Central memory CD8-positive, alpha-beta T cell (primary cell): ENCODE results near the gene INF2.

Experiments
- ATAC-seq: fragments of 150-1000 bp; cut with Tn5 transposase; replicated peaks from 2 replicates; pipeline ENCODE4 v1.10.0; 2022; ENCODE audit warnings: mild to moderate bottlenecking, moderate FRiP score, moderate number of reproducible peaks; ENCODE audit not compliant: poor library complexity, severe bottlenecking; ENCODE audit errors: extremely low read depth
- DNase-seq, 2 donors: peaks; one replicate each; pipeline ENCODE4 v3.0.0; 2021; ENCODE audit warnings: low spot score in 2 of 2
- H3K27ac Mint-ChIP-seq: one replicate; pipeline ENCODE4 v1.8.0; 2022; ENCODE audit warnings: low read depth, mild to moderate bottlenecking, moderate library complexity, mixed read lengths
- H3K27me3 Mint-ChIP-seq: one replicate; pipeline ENCODE4 v1.8.0; 2022; ENCODE audit warnings: mixed read lengths
- H3K36me3 Mint-ChIP-seq: one replicate; pipeline ENCODE4 v1.8.0; 2022; ENCODE audit warnings: mild to moderate bottlenecking, moderate library complexity, mixed read lengths; ENCODE audit not compliant: insufficient read depth
- H3K4me1 Mint-ChIP-seq: one replicate; pipeline ENCODE4 v1.8.0; 2022; ENCODE audit warnings: mixed read lengths
- H3K4me3 Mint-ChIP-seq: one replicate; pipeline ENCODE4 v1.8.0; 2022; ENCODE audit warnings: mild to moderate bottlenecking, moderate library complexity, mixed read lengths
- H3K9me3 Mint-ChIP-seq: one replicate; pipeline ENCODE4 v1.8.0; 2022; ENCODE audit warnings: mixed read lengths

INF2 gene

GRCh38 chr14:104707608-104708595, 18.5 kb downstream of the INF2 start:
- ATAC-seq (no peak), DNase-seq (no peak)
- H3K4me3 Mint-ChIP-seq: no peak overlapping the region
- peaks cover 5% of the 10 kb centered on the region for H3K4me1 Mint-ChIP-seq
- H3K9me3 Mint-ChIP-seq: no peaks in the 10 kb centered on the region
- no peaks in the 10 kb centered on the region for H3K27me3 Mint-ChIP-seq
- no peaks in the 10 kb centered on the region for H3K36me3 Mint-ChIP-seq
- H3K27ac Mint-ChIP-seq: no peak overlapping the region

GRCh38 chr14:104708606-104709268, 19.3 kb downstream of the INF2 start:
- Mint-ChIP-seq H3K27ac (no peak overlapping the region), H3K4me3 (no peak overlapping the region), H3K9me3 (no peaks in the 10 kb centered on the region), H3K36me3 (no peaks in the 10 kb centered on the region), H3K27me3 (no peaks in the 10 kb centered on the region), H3K4me1 (peaks cover 5% of the 10 kb centered on the region)
- DNase-seq (peak; percentile 49 to 66), ATAC-seq (peak; percentile 75)

GRCh38 chr14:104709387-104710039, 20.1 kb downstream of the INF2 start:
- Mint-ChIP-seq H3K4me3 (no peak overlapping the region), H3K9me3 (no peaks in the 10 kb centered on the region), H3K36me3 (no peaks in the 10 kb centered on the region), H3K27ac (no peak overlapping the region), H3K27me3 (no peaks in the 10 kb centered on the region), H3K4me1 (peaks cover 5% of the 10 kb centered on the region)
- DNase-seq: no peak
- ATAC-seq: no peak

GRCh38 chr14:104710071-104710735, 20.8 kb downstream of the INF2 start:
- Mint-ChIP-seq H3K9me3 (no peaks in the 10 kb centered on the region), H3K27me3 (no peaks in the 10 kb centered on the region), H3K4me3 (no peak overlapping the region), H3K27ac (peak overlapping the region; percentile 32), H3K4me1 (peaks cover 5% of the 10 kb centered on the region), H3K36me3 (no peaks in the 10 kb centered on the region)
- ATAC-seq (no peak), DNase-seq (no peak)

GRCh38 chr14:104712881-104713734, 23.7 kb downstream of the INF2 start:
- DNase-seq (no peak), ATAC-seq (no peak)
- Mint-ChIP-seq H3K4me3 (no peak overlapping the region), H3K9me3 (no peaks in the 10 kb centered on the region), H3K27ac (no peak overlapping the region), H3K36me3 (peaks cover 2% of the 10 kb centered on the region), H3K4me1 (peaks cover 5% of the 10 kb centered on the region), H3K27me3 (no peaks in the 10 kb centered on the region)

- Mint-ChIP-seq H3K4me1 (no peaks in the 10 kb centered on the region), H3K9me3 (no peaks in the 10 kb centered on the region), H3K36me3 (peaks cover 2% of the 10 kb centered on the region), H3K4me3 (no peak overlapping the region), H3K27ac (no peak overlapping the region), H3K27me3 (no peaks in the 10 kb centered on the region)
- no peak for DNase-seq
- no peak for ATAC-seq
These were observed 24.6 kb downstream of the INF2 start for GRCh38 chr14:104714066-104714465.

GRCh38 chr14:104714681-104715080, 25.3 kb downstream of the INF2 start:
- Mint-ChIP-seq H3K27me3 (no peaks in the 10 kb centered on the region), H3K4me1 (no peaks in the 10 kb centered on the region)

GRCh38 chr14:104715416-104715815, 26.0 kb downstream of the INF2 start:
- Mint-ChIP-seq H3K27ac (no peak overlapping the region), H3K36me3 (peaks cover 2% of the 10 kb centered on the region), H3K9me3 (no peaks in the 10 kb centered on the region), H3K4me3 (no peak overlapping the region), H3K4me1 (no peaks in the 10 kb centered on the region), H3K27me3 (no peaks in the 10 kb centered on the region)
- DNase-seq (no peak), ATAC-seq (no peak)

More at GRCh38 chr14:104714681-104715080, 25.3 kb downstream of the INF2 start:
- no peak overlapping the region for H3K4me3 Mint-ChIP-seq
- no peaks in the 10 kb centered on the region for H3K9me3 Mint-ChIP-seq
- peaks cover 2% of the 10 kb centered on the region for H3K36me3 Mint-ChIP-seq
- no peak overlapping the region for H3K27ac Mint-ChIP-seq
- DNase-seq (no peak), ATAC-seq (no peak)

GRCh38 chr14:104715871-104716270, 26.5 kb downstream of the INF2 start:
- ATAC-seq (no peak), DNase-seq (no peak)
- Mint-ChIP-seq H3K27me3 (no peaks in the 10 kb centered on the region), H3K4me1 (no peaks in the 10 kb centered on the region), H3K4me3 (no peak overlapping the region), H3K9me3 (no peaks in the 10 kb centered on the region), H3K36me3 (peaks cover 2% of the 10 kb centered on the region), H3K27ac (no peak overlapping the region)

GRCh38 chr14:104717137-104717536, 27.7 kb downstream of the INF2 start:
- Mint-ChIP-seq H3K4me1 (no peaks in the 10 kb centered on the region), H3K9me3 (no peaks in the 10 kb centered on the region), H3K4me3 (no peak overlapping the region), H3K36me3 (peaks cover 2% of the 10 kb centered on the region), H3K27ac (no peak overlapping the region), H3K27me3 (no peaks in the 10 kb centered on the region)
- ATAC-seq: no peak
- DNase-seq: no peak

GRCh38 chr14:104717646-104718045, 28.2 kb downstream of the INF2 start:
- Mint-ChIP-seq H3K36me3 (peaks cover 2% of the 10 kb centered on the region), H3K27me3 (no peaks in the 10 kb centered on the region), H3K27ac (no peak overlapping the region), H3K4me3 (no peak overlapping the region), H3K9me3 (no peaks in the 10 kb centered on the region), H3K4me1 (no peaks in the 10 kb centered on the region)
- ATAC-seq (no peak), DNase-seq (no peak)
